Right lung (tissue), 5 donors: ENCODE data around the gene ATF6. TPM values are rescaled to one million over a fixed set of nuclear protein-coding genes. Genes with fewer than 3 reads are reported as not detected.
"Not testable (repeated sequence)": the region's sequence is repeated elsewhere in the genome, so short reads cannot be mapped to it uniquely, and the experiment has no call there.

ENCODE experiments used
- DNase-seq, 2 donors: peaks; one replicate each; pipeline ENCODE4 v3.0.0-alpha.2; 2013
- polyA plus RNA-seq, 5 donors: library from polyadenylated mRNA; unstranded; fragments of 120-200 nt; gene quantifications; one replicate each; pipeline versions ENCODE4 v1.2.1 to v1.2.3, GENCODE V29; 2013; ENCODE audit warnings: inconsistent platforms in 1 of 5, low replicate concordance in 1 of 5; ENCODE audit not compliant: insufficient read length in 5 of 5, insufficient read depth in 1 of 5

The ATF6 gene
- polyA plus RNA-seq, 5 donors: 20.7 to 32.9 (median 29.8) TPM

GRCh38 chr1:161772397-161772796 is 6.3 kb downstream of the ATF6 start:
- no peak for DNase-seq

DNA sequence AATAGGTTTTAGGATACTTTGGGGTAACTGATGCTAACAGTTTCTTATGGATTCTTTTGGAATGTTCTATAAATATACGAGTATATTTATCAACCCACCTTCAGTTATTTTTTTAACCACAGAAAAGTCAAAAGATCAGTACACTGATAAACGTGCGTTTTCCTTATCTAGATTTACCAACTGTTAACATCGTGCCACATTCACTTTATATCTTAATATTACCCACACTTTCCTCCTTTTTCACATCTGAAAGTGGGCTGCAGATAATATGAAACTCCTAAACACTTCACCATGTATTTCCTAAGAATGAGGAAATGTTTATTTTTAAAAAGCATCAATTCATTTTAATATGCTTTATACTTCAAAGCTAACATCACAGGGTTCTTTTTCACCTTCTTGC is 7.7 kb downstream of the ATF6 start:
- no peak for DNase-seq

GRCh38 chr1:161777261-161777660 is 11.1 kb downstream of the ATF6 start:
- DNase-seq: no peak

GRCh38 chr1:161778522-161778921 is 12.4 kb downstream of the ATF6 start:
- DNase-seq: no peak

- no peak for DNase-seq
Observed at GRCh38 chr1:161779393-161779792, 13.3 kb downstream of the ATF6 start.

DNA sequence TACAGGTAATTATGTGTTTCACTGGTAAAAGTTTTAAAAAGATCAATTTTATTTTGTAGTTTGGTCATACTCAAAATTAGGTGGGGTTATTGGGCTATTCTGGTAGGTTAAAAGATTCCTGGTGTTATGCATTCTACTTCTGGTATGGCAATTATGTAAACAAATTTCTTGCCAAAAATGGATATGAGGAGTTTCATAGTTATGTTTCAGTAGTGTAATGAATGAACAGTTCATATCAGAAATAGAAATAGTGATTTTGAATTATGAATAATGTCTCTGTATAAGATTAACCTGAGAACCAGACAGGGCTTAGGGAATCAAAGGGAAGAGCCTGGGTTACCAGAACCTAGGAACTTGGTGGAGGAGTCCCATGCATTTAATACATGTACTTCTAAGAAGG is 15.9 kb downstream of the ATF6 start:
- DNase-seq: no peak

- DNase-seq: no peak
Observed at GRCh38 chr1:161782886-161783285, 16.8 kb downstream of the ATF6 start.

DNA sequence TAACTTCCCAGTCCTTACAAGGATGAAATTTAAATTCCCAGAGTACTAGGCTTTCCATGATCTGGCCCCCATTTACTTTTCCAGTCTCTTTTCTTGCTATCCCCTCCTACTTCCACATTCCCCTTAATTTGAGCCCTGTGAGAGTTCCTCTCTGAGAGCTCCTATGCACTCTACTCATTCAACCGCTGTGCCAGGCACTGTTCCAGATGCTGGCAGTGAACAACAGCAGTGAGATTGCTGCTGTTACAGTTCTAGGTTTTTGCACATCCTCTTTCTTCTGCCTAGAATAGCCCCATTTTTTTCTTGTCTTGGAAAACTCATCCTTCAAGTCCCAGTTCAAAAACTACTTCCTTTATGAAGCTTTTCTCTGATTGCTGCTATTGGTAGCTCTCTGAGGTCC is 18.8 kb downstream of the ATF6 start:
- no peak for DNase-seq

- DNase-seq: no peak
Observed at GRCh38 chr1:161787355-161787754, 21.2 kb downstream of the ATF6 start.

DNA sequence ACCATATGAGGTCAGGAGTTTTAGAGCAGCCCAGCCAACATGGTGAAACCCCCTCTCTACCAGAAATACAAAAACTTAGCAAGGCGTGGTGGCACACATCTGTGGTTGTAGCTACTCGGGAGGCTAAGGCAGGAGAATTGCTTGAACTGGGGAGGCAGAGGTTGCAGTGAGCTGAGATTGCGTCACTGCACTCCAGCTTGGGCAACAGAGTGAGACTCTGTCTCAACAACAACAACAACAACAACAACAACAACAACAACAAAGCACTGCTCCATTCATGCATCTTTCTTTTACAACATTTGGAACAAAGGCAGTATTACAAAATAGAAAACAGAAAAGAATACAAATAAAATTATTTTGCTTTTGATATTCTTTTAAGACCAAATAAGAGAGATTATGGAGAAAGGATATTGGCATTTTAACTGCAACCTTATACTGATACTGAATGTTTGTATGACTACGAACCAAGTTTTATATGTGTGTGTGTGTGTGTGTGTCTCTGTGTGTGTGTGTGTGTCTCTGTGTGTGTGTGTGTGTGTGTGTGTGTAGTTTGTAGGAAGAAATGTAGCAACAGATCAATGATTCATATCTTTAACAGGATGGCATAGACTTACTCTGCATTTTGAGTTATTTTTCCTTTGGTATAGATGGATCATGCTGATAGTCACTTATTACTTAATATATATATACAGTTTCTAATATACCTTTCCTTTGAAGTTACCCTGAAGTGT is 24.6 kb downstream of the ATF6 start:
- DNase-seq: no peak

DNA sequence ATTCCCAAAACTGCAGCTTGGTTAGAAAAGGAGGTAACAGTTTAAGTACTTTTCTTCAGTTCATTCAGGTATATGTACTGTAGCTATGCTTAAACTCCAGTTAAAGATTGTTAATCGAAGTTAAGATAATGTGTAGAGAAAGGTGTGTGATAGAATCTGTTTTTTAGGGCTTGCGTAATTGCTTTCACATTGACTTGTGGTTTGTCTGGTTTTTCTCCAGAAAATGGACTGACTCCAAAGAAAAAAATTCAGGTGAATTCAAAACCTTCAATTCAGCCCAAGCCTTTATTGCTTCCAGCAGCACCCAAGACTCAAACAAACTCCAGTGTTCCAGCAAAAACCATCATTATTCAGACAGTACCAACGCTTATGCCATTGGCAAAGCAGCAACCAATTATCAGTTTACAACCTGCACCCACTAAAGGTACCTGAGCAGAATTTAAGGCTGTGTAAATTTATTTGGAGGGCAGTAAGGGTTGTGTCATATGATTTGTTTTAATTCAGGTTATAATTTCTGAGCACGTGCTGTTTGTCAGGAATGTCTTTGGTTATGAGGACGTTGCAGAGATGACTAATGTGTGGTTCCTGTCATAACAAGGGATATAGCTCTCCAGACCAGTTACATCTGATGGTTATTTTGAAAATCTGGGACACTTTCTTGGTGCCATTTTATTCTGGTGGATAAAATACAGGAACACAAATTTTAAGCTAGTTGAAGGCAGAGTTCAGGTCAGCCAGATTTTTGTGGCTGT is 26.0 kb downstream of the ATF6 start:
- DNase-seq: no peak

DNA sequence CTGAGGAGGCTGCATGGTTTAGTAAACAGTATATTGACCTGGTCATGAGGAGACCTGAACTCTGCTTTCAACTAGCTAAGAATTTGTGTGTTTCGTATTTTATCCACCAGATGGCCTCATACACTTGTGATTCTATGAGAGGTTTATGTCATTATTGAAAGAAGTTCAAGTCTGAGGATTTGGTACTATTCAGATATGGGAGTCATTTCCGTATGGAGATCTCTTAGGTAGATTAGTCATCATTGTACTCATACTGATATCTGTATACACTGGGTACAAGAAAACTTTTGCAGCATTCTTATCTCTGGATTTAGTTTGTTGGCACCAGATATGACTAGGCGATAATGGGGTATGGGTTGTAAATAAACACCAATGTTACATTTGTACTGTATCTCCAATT is 26.6 kb downstream of the ATF6 start:
- DNase-seq: peak; percentile 18 to 30

GRCh38 chr1:161799792-161800191 is 33.7 kb downstream of the ATF6 start:
- DNase-seq: no peak

DNA sequence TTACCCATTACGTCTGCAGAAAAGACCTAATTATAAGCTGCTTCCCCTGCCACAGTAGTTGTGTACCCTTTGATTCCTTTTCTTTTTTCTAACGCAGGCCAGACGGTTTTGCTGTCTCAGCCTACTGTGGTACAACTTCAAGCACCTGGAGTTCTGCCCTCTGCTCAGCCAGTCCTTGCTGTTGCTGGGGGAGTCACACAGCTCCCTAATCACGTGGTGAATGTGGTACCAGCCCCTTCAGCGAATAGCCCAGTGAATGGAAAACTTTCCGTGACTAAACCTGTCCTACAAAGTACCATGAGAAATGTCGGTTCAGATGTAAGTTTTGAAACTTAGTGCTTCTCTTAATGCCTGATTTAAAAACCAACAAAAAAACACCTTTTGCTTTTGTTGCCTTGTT is 35.8 kb downstream of the ATF6 start:
- DNase-seq: no peak

- no peak for DNase-seq
Observed at GRCh38 chr1:161803181-161803580, 37.1 kb downstream of the ATF6 start.

GRCh38 chr1:161805399-161806197 is 39.5 kb downstream of the ATF6 start:
- no peak for DNase-seq

- DNase-seq: not testable (repeated sequence)
Observed at GRCh38 chr1:161809202-161809601, 43.1 kb downstream of the ATF6 start.

GRCh38 chr1:161809656-161810055 is 43.5 kb downstream of the ATF6 start:
- not testable (repeated sequence) for DNase-seq

DNA sequence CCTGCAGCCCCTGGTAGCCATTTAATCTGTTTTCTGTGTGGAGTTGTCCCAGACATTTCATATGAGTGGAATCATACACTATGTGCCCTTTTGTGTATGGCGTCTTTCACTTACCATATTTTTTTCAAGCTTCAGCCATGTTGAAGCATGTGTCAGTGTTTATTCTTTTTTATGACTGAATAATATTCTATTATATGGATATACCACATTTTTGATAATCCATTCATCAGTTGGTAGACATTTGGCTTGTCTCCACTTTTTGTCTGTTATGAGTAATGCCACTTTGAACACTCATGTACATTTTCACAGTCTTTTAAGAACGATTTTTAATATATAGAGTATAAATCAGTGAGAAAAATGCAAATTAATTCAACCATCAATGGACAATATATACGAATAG is 44.7 kb downstream of the ATF6 start:
- no peak for DNase-seq

- no peak for DNase-seq
Observed at GRCh38 chr1:161816201-161816600, 50.1 kb downstream of the ATF6 start.

- no peak for DNase-seq
Observed at GRCh38 chr1:161817176-161817730, 51.1 kb downstream of the ATF6 start.

- DNase-seq: no peak
Observed at GRCh38 chr1:161820914-161821313, 54.8 kb downstream of the ATF6 start.
